Osteocyte (in vitro differentiated cells): ENCODE measurements around the gene ALMS1. TPM values are rescaled to one million over a fixed set of nuclear protein-coding genes. Genes with fewer than 3 reads are reported as not detected.
"Not testable (repeated sequence)": the region's sequence is repeated elsewhere in the genome, so short reads cannot be mapped to it uniquely, and the experiment has no call there.

ENCODE experiments used
- DNase-seq: peaks from one replicate; pipeline ENCODE4 v3.0.0; 2021; ENCODE audit warnings: mixed read lengths; ENCODE audit not compliant: unreplicated experiment; ENCODE audit errors: extremely low spot score
- H3K27ac Mint-ChIP-seq: one replicate; pipeline ENCODE4 v1.8.0; 2021; ENCODE audit warnings: mild to moderate bottlenecking, mixed read lengths; ENCODE audit not compliant: unreplicated experiment
- H3K27me3 Mint-ChIP-seq: one replicate; pipeline ENCODE4 v1.8.0; 2021; ENCODE audit warnings: mixed read lengths; ENCODE audit not compliant: unreplicated experiment
- H3K36me3 Mint-ChIP-seq: one replicate; pipeline ENCODE4 v1.8.0; 2021; ENCODE audit warnings: mixed read lengths; ENCODE audit not compliant: unreplicated experiment
- H3K4me1 Mint-ChIP-seq: one replicate; pipeline ENCODE4 v1.8.0; 2021; ENCODE audit warnings: mixed read lengths; ENCODE audit not compliant: unreplicated experiment
- H3K4me3 Mint-ChIP-seq: one replicate; pipeline ENCODE4 v1.8.0; 2021; ENCODE audit warnings: mild to moderate bottlenecking, moderate library complexity, mixed read lengths; ENCODE audit not compliant: unreplicated experiment
- H3K9me3 Mint-ChIP-seq: one replicate; pipeline ENCODE4 v1.8.0; 2021; ENCODE audit warnings: mixed read lengths; ENCODE audit not compliant: unreplicated experiment
- CTCF ChIP-seq: fragments of 200-600 bp; sonication (generic); IDR thresholded peaks from 2 replicates; pipeline ENCODE4 v1.5.0; 2021; ENCODE audit warnings: antibody characterized with exemption, mild to moderate bottlenecking, moderate library complexity
- total RNA-seq: library from RNA; stranded (reverse); gene quantifications from 2 replicates; pipeline ENCODE4 v1.2.1, GENCODE V29; 2021

ALMS1 gene
- total RNA-seq, 1 donor from 2014 or later, result 18.5 TPM

- Mint-ChIP-seq H3K4me3 (no peak overlapping the region), H3K36me3 (peaks cover 44% of the 10 kb centered on the region), H3K4me1 (peaks cover 8% of the 10 kb centered on the region)
Observed at GRCh38 chr2:73448856-73449255, 63.2 kb downstream of the ALMS1 start.

DNA sequence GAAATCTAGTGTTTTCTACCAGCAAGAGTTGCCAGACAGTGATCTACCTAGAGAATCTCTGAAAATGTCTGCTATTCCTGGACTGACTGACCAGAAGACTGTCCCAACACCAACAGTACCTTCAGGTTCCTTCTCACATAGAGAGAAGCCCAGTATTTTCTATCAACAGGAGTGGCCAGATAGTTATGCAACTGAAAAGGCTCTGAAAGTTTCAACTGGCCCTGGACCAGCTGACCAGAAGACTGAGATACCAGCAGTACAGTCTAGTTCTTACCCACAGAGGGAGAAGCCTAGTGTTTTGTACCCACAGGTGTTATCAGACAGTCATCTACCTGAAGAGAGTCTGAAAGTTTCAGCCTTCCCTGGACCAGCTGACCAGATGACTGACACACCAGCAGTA is 63.8 kb downstream of the ALMS1 start:
- no peak for TF ChIP-seq CTCF
- Mint-ChIP-seq H3K27ac (no peak overlapping the region), H3K36me3 (peaks cover 44% of the 10 kb centered on the region), H3K9me3 (no peaks in the 10 kb centered on the region), H3K27me3 (no peaks in the 10 kb centered on the region), H3K4me1 (peaks cover 8% of the 10 kb centered on the region), H3K4me3 (no peak overlapping the region)
- no peak for DNase-seq

More at GRCh38 chr2:73448856-73449255, 63.2 kb downstream of the ALMS1 start:
- H3K27me3 Mint-ChIP-seq, result no peaks in the 10 kb centered on the region
- no peak for TF ChIP-seq CTCF
- H3K9me3 Mint-ChIP-seq, result no peaks in the 10 kb centered on the region
- no peak for DNase-seq
- no peak overlapping the region for H3K27ac Mint-ChIP-seq

GRCh38 chr2:73451263-73451972 is 65.8 kb downstream of the ALMS1 start:
- H3K27me3 Mint-ChIP-seq, result no peaks in the 10 kb centered on the region
- DNase-seq, result no peak
- no peak overlapping the region for H3K27ac Mint-ChIP-seq
- no peak for TF ChIP-seq CTCF
- no peaks in the 10 kb centered on the region for H3K9me3 Mint-ChIP-seq
- peaks cover under 1% of the 10 kb centered on the region for H3K4me1 Mint-ChIP-seq
- peaks cover 43% of the 10 kb centered on the region for H3K36me3 Mint-ChIP-seq
- no peak overlapping the region for H3K4me3 Mint-ChIP-seq

DNA sequence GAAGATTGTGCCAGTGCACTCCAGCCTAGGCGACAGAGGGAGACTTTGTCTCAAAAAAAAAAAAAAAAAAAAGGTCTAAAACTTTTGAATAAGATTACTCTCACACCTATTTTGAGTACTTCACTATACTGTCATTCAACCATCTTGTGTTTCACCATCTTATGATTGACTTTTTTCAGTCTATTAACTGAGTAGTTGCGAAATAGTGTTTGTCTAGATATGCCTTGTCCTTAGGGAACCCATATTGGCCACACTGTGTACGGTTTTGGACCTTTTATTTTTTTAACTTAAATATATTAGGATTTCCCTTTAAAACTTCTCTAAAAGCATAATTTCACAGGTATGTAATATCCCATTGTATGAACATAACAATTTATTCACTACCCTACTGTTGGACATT is 72.3 kb downstream of the ALMS1 start:
- DNase-seq, result no peak
- Mint-ChIP-seq H3K4me1 (no peaks in the 10 kb centered on the region), H3K9me3 (peaks cover 4% of the 10 kb centered on the region), H3K4me3 (no peak overlapping the region), H3K27me3 (no peaks in the 10 kb centered on the region), H3K36me3 (peaks cover 31% of the 10 kb centered on the region), H3K27ac (no peak overlapping the region)
- TF ChIP-seq CTCF, result no peak

- not testable (repeated sequence) for H3K4me3 Mint-ChIP-seq, H3K9me3 Mint-ChIP-seq, H3K27ac Mint-ChIP-seq, H3K4me1 Mint-ChIP-seq, DNase-seq, H3K27me3 Mint-ChIP-seq
- peaks cover 27% of the 10 kb centered on the region for H3K36me3 Mint-ChIP-seq
Observed at GRCh38 chr2:73462388-73462787, 76.8 kb downstream of the ALMS1 start.
